CD14-positive monocyte (primary cell): ENCODE measurements around the gene PRR13. TPM values are rescaled to one million over a fixed set of nuclear protein-coding genes. Genes with fewer than 3 reads are reported as not detected.
"Not testable (repeated sequence)": the region's sequence is repeated elsewhere in the genome, so short reads cannot be mapped to it uniquely, and the experiment has no call there.

ENCODE experiments used
- DNase-seq, 3 donors: peaks; one replicate each; pipeline ENCODE4 v3.0.0-alpha.2; 2011 to 2022
- H2AFZ ChIP-seq: 2 replicates; pipeline ENCODE4 v1.6.0; 2012; ENCODE audit warnings: mild to moderate bottlenecking, low read depth, low read length, inconsistent platforms; ENCODE audit not compliant: insufficient read depth, poor library complexity, severe bottlenecking
- H3K27ac ChIP-seq, 2 donors: 1 replicate in 1 of 2; 2 replicates in 1 of 2; pipeline ENCODE4 v1.5.1; 2012 to 2013; ENCODE audit warnings: low read length in 2 of 2, control low read depth in 1 of 2, inconsistent platforms in 1 of 2, low read depth in 1 of 2, mild to moderate bottlenecking in 1 of 2
- H3K27me3 ChIP-seq, 2 donors: one replicate each; pipeline versions ENCODE4 v1.6.0 to v1.6.1; 2011 to 2013; ENCODE audit warnings: low read length in 2 of 2; ENCODE audit not compliant: control insufficient read depth in 2 of 2, insufficient read depth in 2 of 2
- H3K36me3 ChIP-seq, 2 donors: replicated peaks in 1 of 2; 1 replicate in 1 of 2; 2 replicates in 1 of 2; pipeline versions ENCODE4 v1.5.1 to v1.6.1; 2012 to 2013; ENCODE audit warnings: low read length in 2 of 2, control low read depth in 1 of 2, inconsistent platforms in 1 of 2, mild to moderate bottlenecking in 1 of 2; ENCODE audit not compliant: insufficient read depth in 2 of 2, control insufficient read depth in 1 of 2
- H3K4me1 ChIP-seq, 2 donors: 1 replicate in 1 of 2; 2 replicates in 1 of 2; pipeline versions ENCODE4 v1.5.1 to v1.6.1; 2012 to 2013; ENCODE audit warnings: low read length in 2 of 2, control low read depth in 1 of 2, inconsistent platforms in 1 of 2, mild to moderate bottlenecking in 1 of 2, moderate library complexity in 1 of 2; ENCODE audit not compliant: insufficient read depth in 2 of 2, control insufficient read depth in 1 of 2
- H3K4me2 ChIP-seq: replicated peaks from 2 replicates; pipeline ENCODE3; 2012; ENCODE audit warnings: low read length, moderate library complexity, mild to moderate bottlenecking; ENCODE audit not compliant: poor library complexity, severe bottlenecking; ENCODE audit errors: extremely low read depth
- H3K4me3 ChIP-seq, 3 experiments: fragments of 200-600 bp in 1 of 3; sonication (generic) in 1 of 3; replicated peaks in 1 of 3; 1 replicate in 2 of 3; 2 replicates in 1 of 3; pipeline ENCODE4 v1.5.1; 2011 to 2013; ENCODE audit warnings: low read length in 3 of 3, mild to moderate bottlenecking in 3 of 3, control low read depth in 2 of 3, low read depth in 2 of 3, inconsistent platforms in 1 of 3, moderate library complexity in 1 of 3
- H3K79me2 ChIP-seq: 2 replicates; pipeline ENCODE4 v1.6.0; 2012; ENCODE audit warnings: mild to moderate bottlenecking, control low read depth, inconsistent platforms, low read length, moderate library complexity; ENCODE audit not compliant: insufficient read depth
- H3K9ac ChIP-seq: 2 replicates; pipeline ENCODE4 v1.6.0; 2017; ENCODE audit warnings: low read length, mild to moderate bottlenecking; ENCODE audit not compliant: insufficient read depth, poor library complexity, severe bottlenecking
- H3K9me3 ChIP-seq, 2 donors: replicated peaks in 1 of 2; 1 replicate in 1 of 2; 2 replicates in 1 of 2; pipeline versions ENCODE4 v1.5.1 to v1.6.1; 2012 to 2013; ENCODE audit warnings: low read length in 2 of 2, control low read depth in 1 of 2; ENCODE audit not compliant: control insufficient read depth in 1 of 2, insufficient read depth in 1 of 2
- H4K20me1 ChIP-seq: 2 replicates; pipeline ENCODE4 v1.6.0; 2012; ENCODE audit warnings: mild to moderate bottlenecking, low read length, control low read depth, moderate library complexity; ENCODE audit not compliant: insufficient read depth
- H3K27ac Mint-ChIP-seq, 7 donors: one replicate each; pipeline ENCODE4 v1.8.0; 2020; ENCODE audit warnings: mild to moderate bottlenecking in 7 of 7, mixed read lengths in 7 of 7, moderate library complexity in 6 of 7, inconsistent platforms in 2 of 7
- H3K27me3 Mint-ChIP-seq, 3 donors: one replicate each; pipeline ENCODE4 v1.8.0; 2021 to 2022; ENCODE audit warnings: low read depth in 3 of 3, mild to moderate bottlenecking in 3 of 3, mixed read lengths in 3 of 3, moderate library complexity in 3 of 3, inconsistent platforms in 1 of 3
- H3K36me3 Mint-ChIP-seq, 2 donors: one replicate each; pipeline ENCODE4 v1.8.0; 2020; ENCODE audit warnings: mixed read lengths in 2 of 2, inconsistent platforms in 1 of 2, mild to moderate bottlenecking in 1 of 2
- H3K4me1 Mint-ChIP-seq: one replicate; pipeline ENCODE4 v1.8.0; 2020; ENCODE audit warnings: mild to moderate bottlenecking, mixed read lengths
- H3K4me3 Mint-ChIP-seq, 2 donors: one replicate each; pipeline ENCODE4 v1.8.0; 2020; ENCODE audit warnings: mild to moderate bottlenecking in 2 of 2, mixed read lengths in 2 of 2, moderate library complexity in 1 of 2
- H3K9me3 Mint-ChIP-seq, 7 donors: one replicate each; pipeline ENCODE4 v1.8.0; 2020 to 2022; ENCODE audit warnings: mixed read lengths in 7 of 7, mild to moderate bottlenecking in 6 of 7, moderate library complexity in 6 of 7, inconsistent platforms in 2 of 7
- WGBS: methylation state at CpG from one replicate; pipeline ENCODE4 v1.1.5; 2013; ENCODE audit warnings: missing lambda C conversion rate; ENCODE audit not compliant: insufficient coverage; 5-methylcytosine and 5-hydroxymethylcytosine counted together
- intact Hi-C, 2 donors: fragments of 100-400 bp; cut with micrococcal nuclease; formaldehyde crosslinking; loops; one replicate each; pipeline versions ENCODE4 v1.15.0 to v1.15.1; 2023
- polyA plus RNA-seq, 3 donors: library from polyadenylated mRNA; depleted of rRNA in 1 of 3; unstranded in 2 of 3; stranded (reverse) in 1 of 3; fragments of 300-500 nt in 2 of 3; fragments of >200 nt in 1 of 3; fragmentation: Illumina TruSeq in 2 of 3; gene quantifications; 1 replicate in 2 of 3; 2 replicates in 1 of 3; pipeline ENCODE4 v1.2.3, GENCODE V29; 2012 to 2021
- TF ChIP-seq, protein P1 (sequence below): fragments of 200-600 bp; IDR thresholded peaks from one replicate; pipeline ENCODE4 v1.8.0; 2022; ENCODE audit warnings: antibody characterized with exemption, mild to moderate bottlenecking

The PRR13 gene
- polyA plus RNA-seq, 3 donors = 172 to 670 (median 591) TPM

DNA sequence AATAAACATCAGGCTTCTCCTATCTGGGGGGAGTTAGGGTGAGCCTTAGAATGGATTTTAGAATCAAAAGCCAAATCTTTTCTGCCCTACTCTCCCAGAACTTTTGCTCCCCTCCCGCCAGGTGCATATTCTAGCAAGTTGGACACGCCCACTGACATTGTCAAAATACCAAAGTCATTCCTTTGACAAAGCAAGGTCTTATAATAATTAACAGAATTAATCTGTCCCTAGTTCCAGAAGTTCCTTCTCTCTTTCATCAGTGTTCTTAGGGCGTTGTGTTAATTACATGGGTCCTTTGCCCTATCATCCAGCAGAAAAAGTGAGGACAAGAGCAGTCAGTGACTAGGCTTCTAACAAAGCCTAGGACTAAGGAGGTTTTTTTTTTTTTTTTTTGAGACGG, 2.4 kb downstream of the PRR13 start:
- Histone ChIP-seq H3K27me3 (no peaks in the 10 kb centered on the region), H3K4me2 (peak overlapping the region; percentile 21), H3K4me1 (peaks cover 30 to 46% of the 10 kb centered on the region in 2 donors), H2AFZ (no peak overlapping the region), H3K27ac (peak overlapping the region in 1 of 2 donors; percentile 22), H3K9me3 (no peaks in the 10 kb centered on the region), H3K79me2 (peaks cover 59% of the 10 kb centered on the region), H4K20me1 (peaks cover 64% of the 10 kb centered on the region), H3K36me3 (peaks cover 50 to 60% of the 10 kb centered on the region in 2 donors), H3K4me3 (peak overlapping the region in 1 of 3 experiments; percentile 23), H3K9ac (no peak overlapping the region)
- intact Hi-C loops = no loop called here
- Mint-ChIP-seq H3K9me3 (no peaks in the 10 kb centered on the region), H3K36me3 (peaks cover 41 to 55% of the 10 kb centered on the region in 2 donors), H3K4me3 (no peak overlapping the region), H3K27me3 (peaks cover 0 to 3% (median 0%) of the 10 kb centered on the region in 3 donors), H3K4me1 (peaks cover 44% of the 10 kb centered on the region), H3K27ac (peak overlapping the region in 4 of 7 donors; percentile 15 to 63 (median 38))
- no CpG with 5 or more reads among the region's 4 CpGs for WGBS
- TF ChIP-seq, protein P1, sequence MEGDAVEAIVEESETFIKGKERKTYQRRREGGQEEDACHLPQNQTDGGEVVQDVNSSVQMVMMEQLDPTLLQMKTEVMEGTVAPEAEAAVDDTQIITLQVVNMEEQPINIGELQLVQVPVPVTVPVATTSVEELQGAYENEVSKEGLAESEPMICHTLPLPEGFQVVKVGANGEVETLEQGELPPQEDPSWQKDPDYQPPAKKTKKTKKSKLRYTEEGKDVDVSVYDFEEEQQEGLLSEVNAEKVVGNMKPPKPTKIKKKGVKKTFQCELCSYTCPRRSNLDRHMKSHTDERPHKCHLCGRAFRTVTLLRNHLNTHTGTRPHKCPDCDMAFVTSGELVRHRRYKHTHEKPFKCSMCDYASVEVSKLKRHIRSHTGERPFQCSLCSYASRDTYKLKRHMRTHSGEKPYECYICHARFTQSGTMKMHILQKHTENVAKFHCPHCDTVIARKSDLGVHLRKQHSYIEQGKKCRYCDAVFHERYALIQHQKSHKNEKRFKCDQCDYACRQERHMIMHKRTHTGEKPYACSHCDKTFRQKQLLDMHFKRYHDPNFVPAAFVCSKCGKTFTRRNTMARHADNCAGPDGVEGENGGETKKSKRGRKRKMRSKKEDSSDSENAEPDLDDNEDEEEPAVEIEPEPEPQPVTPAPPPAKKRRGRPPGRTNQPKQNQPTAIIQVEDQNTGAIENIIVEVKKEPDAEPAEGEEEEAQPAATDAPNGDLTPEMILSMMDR = no peak
- no peak for DNase-seq

DNA sequence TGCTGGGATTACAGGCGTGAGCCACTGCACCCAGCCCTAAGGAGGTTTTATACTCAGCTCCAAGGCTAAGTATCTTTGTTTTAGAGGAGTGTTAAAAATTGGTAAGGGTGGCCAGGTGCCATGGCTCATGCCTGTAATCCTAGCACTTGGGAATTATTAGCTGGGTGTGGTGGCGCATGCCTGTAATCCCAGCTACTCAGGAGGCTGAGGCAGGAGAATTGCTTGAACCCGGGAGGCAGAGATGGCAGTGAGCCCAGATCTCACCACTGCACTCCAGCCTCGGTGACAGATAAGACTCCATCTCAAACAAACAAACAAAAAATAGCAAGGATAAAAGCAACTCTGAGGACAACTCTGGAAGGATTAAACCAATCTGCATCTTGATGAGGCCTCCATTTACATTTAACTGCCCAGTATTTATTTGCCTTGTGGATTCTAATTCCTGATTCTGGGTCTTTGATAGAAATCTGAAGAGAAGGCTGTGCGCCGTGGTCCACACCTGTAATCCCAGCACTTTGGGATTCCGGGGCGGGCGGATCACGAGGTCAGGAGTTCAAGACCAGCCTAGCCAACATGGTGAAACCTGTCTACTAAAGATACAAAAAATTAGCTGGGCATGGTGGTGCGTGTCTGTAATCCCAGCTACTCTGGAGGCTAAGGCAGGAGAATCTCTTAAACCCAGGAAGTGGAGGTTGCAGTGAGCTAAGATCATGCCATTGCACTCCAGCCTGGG, 3.2 kb downstream of the PRR13 start:
- intact Hi-C loops, H3K9ac ChIP-seq, DNase-seq, H3K27me3 Mint-ChIP-seq, H3K9me3 ChIP-seq, H3K9me3 Mint-ChIP-seq, H3K4me2 ChIP-seq, H3K27me3 ChIP-seq, H2AFZ ChIP-seq, H3K4me3 ChIP-seq, H3K4me3 Mint-ChIP-seq: not testable (repeated sequence)
- Mint-ChIP-seq H3K27ac (peak overlapping the region in 6 of 7 donors; percentile 18 to 57 (median 34)), H3K36me3 (peaks cover 41 to 55% of the 10 kb centered on the region in 2 donors), H3K4me1 (peaks cover 44% of the 10 kb centered on the region)
- peaks cover 30 to 46% of the 10 kb centered on the region in 2 donors for H3K4me1 ChIP-seq
- peak overlapping the region in 1 of 2 donors; percentile 4 for H3K27ac ChIP-seq
- H3K79me2 ChIP-seq = peaks cover 59% of the 10 kb centered on the region
- 100% methylated on average over 7 of the region's 11 CpGs for WGBS
- H3K36me3 ChIP-seq = peaks cover 50 to 63% of the 10 kb centered on the region in 2 donors
- peaks cover 64% of the 10 kb centered on the region for H4K20me1 ChIP-seq
